CD14-positive monocyte (primary cell): ENCODE data around the gene CDC37. TPM values are rescaled to one million over a fixed set of nuclear protein-coding genes. Genes with fewer than 3 reads are reported as not detected.

ENCODE experiments used
- DNase-seq, 3 donors: peaks; one replicate each; pipeline ENCODE4 v3.0.0-alpha.2; 2011 to 2022
- H2AFZ ChIP-seq: 2 replicates; pipeline ENCODE4 v1.6.0; 2012; ENCODE audit warnings: mild to moderate bottlenecking, low read depth, low read length, inconsistent platforms; ENCODE audit not compliant: insufficient read depth, poor library complexity, severe bottlenecking
- H3K27ac ChIP-seq, 2 donors: 1 replicate in 1 of 2; 2 replicates in 1 of 2; pipeline ENCODE4 v1.5.1; 2012 to 2013; ENCODE audit warnings: low read length in 2 of 2, control low read depth in 1 of 2, inconsistent platforms in 1 of 2, low read depth in 1 of 2, mild to moderate bottlenecking in 1 of 2
- H3K27me3 ChIP-seq, 2 donors: one replicate each; pipeline versions ENCODE4 v1.6.0 to v1.6.1; 2011 to 2013; ENCODE audit warnings: low read length in 2 of 2; ENCODE audit not compliant: control insufficient read depth in 2 of 2, insufficient read depth in 2 of 2
- H3K36me3 ChIP-seq, 2 donors: replicated peaks in 1 of 2; 1 replicate in 1 of 2; 2 replicates in 1 of 2; pipeline versions ENCODE4 v1.5.1 to v1.6.1; 2012 to 2013; ENCODE audit warnings: low read length in 2 of 2, control low read depth in 1 of 2, inconsistent platforms in 1 of 2, mild to moderate bottlenecking in 1 of 2; ENCODE audit not compliant: insufficient read depth in 2 of 2, control insufficient read depth in 1 of 2
- H3K4me1 ChIP-seq, 2 donors: 1 replicate in 1 of 2; 2 replicates in 1 of 2; pipeline versions ENCODE4 v1.5.1 to v1.6.1; 2012 to 2013; ENCODE audit warnings: low read length in 2 of 2, control low read depth in 1 of 2, inconsistent platforms in 1 of 2, mild to moderate bottlenecking in 1 of 2, moderate library complexity in 1 of 2; ENCODE audit not compliant: insufficient read depth in 2 of 2, control insufficient read depth in 1 of 2
- H3K4me2 ChIP-seq: replicated peaks from 2 replicates; pipeline ENCODE3; 2012; ENCODE audit warnings: low read length, moderate library complexity, mild to moderate bottlenecking; ENCODE audit not compliant: poor library complexity, severe bottlenecking; ENCODE audit errors: extremely low read depth
- H3K4me3 ChIP-seq, 3 experiments: fragments of 200-600 bp in 1 of 3; sonication (generic) in 1 of 3; replicated peaks in 1 of 3; 1 replicate in 2 of 3; 2 replicates in 1 of 3; pipeline ENCODE4 v1.5.1; 2011 to 2013; ENCODE audit warnings: low read length in 3 of 3, mild to moderate bottlenecking in 3 of 3, control low read depth in 2 of 3, low read depth in 2 of 3, inconsistent platforms in 1 of 3, moderate library complexity in 1 of 3
- H3K79me2 ChIP-seq: 2 replicates; pipeline ENCODE4 v1.6.0; 2012; ENCODE audit warnings: mild to moderate bottlenecking, control low read depth, inconsistent platforms, low read length, moderate library complexity; ENCODE audit not compliant: insufficient read depth
- H3K9ac ChIP-seq: 2 replicates; pipeline ENCODE4 v1.6.0; 2017; ENCODE audit warnings: low read length, mild to moderate bottlenecking; ENCODE audit not compliant: insufficient read depth, poor library complexity, severe bottlenecking
- H3K9me3 ChIP-seq, 2 donors: replicated peaks in 1 of 2; 1 replicate in 1 of 2; 2 replicates in 1 of 2; pipeline versions ENCODE4 v1.5.1 to v1.6.1; 2012 to 2013; ENCODE audit warnings: low read length in 2 of 2, control low read depth in 1 of 2; ENCODE audit not compliant: control insufficient read depth in 1 of 2, insufficient read depth in 1 of 2
- H4K20me1 ChIP-seq: 2 replicates; pipeline ENCODE4 v1.6.0; 2012; ENCODE audit warnings: mild to moderate bottlenecking, low read length, control low read depth, moderate library complexity; ENCODE audit not compliant: insufficient read depth
- H3K27ac Mint-ChIP-seq, 7 donors: one replicate each; pipeline ENCODE4 v1.8.0; 2020; ENCODE audit warnings: mild to moderate bottlenecking in 7 of 7, mixed read lengths in 7 of 7, moderate library complexity in 6 of 7, inconsistent platforms in 2 of 7
- H3K27me3 Mint-ChIP-seq, 3 donors: one replicate each; pipeline ENCODE4 v1.8.0; 2021 to 2022; ENCODE audit warnings: low read depth in 3 of 3, mild to moderate bottlenecking in 3 of 3, mixed read lengths in 3 of 3, moderate library complexity in 3 of 3, inconsistent platforms in 1 of 3
- H3K36me3 Mint-ChIP-seq, 2 donors: one replicate each; pipeline ENCODE4 v1.8.0; 2020; ENCODE audit warnings: mixed read lengths in 2 of 2, inconsistent platforms in 1 of 2, mild to moderate bottlenecking in 1 of 2
- H3K4me1 Mint-ChIP-seq: one replicate; pipeline ENCODE4 v1.8.0; 2020; ENCODE audit warnings: mild to moderate bottlenecking, mixed read lengths
- H3K4me3 Mint-ChIP-seq, 2 donors: one replicate each; pipeline ENCODE4 v1.8.0; 2020; ENCODE audit warnings: mild to moderate bottlenecking in 2 of 2, mixed read lengths in 2 of 2, moderate library complexity in 1 of 2
- H3K9me3 Mint-ChIP-seq, 7 donors: one replicate each; pipeline ENCODE4 v1.8.0; 2020 to 2022; ENCODE audit warnings: mixed read lengths in 7 of 7, mild to moderate bottlenecking in 6 of 7, moderate library complexity in 6 of 7, inconsistent platforms in 2 of 7
- WGBS: methylation state at CpG from one replicate; pipeline ENCODE4 v1.1.5; 2013; ENCODE audit warnings: missing lambda C conversion rate; ENCODE audit not compliant: insufficient coverage; 5-methylcytosine and 5-hydroxymethylcytosine counted together
- intact Hi-C, 2 donors: fragments of 100-400 bp; cut with micrococcal nuclease; formaldehyde crosslinking; loops; one replicate each; pipeline versions ENCODE4 v1.15.0 to v1.15.1; 2023
- polyA minus RNA-seq: library from RNA; depleted of rRNA, polyadenylated mRNA; stranded (reverse); fragments of >200 nt; gene quantifications from 2 replicates; pipeline ENCODE4 v1.2.3, GENCODE V29; 2012
- polyA plus RNA-seq, 3 donors: library from polyadenylated mRNA; depleted of rRNA in 1 of 3; unstranded in 2 of 3; stranded (reverse) in 1 of 3; fragments of 300-500 nt in 2 of 3; fragments of >200 nt in 1 of 3; fragmentation: Illumina TruSeq in 2 of 3; gene quantifications; 1 replicate in 2 of 3; 2 replicates in 1 of 3; pipeline ENCODE4 v1.2.3, GENCODE V29; 2012 to 2021
- total RNA-seq, 12 experiments: library from RNA in 1 of 12; stranded (reverse) in 1 of 12; fragments of 120-200 nt in 1 of 12; gene quantifications; one replicate each; pipeline ENCODE4 v1.2.4 and lab custom pipeline; 2013 to 2026; ENCODE audit warnings: mixed read lengths in 6 of 12, inconsistent platforms in 1 of 12
- TF ChIP-seq, protein P1 (sequence below): fragments of 200-600 bp; IDR thresholded peaks from one replicate; pipeline ENCODE4 v1.8.0; 2022; ENCODE audit warnings: antibody characterized with exemption, mild to moderate bottlenecking

CDC37 gene
- total RNA-seq (2013), result 205 TPM
- polyA plus RNA-seq, result 100 to 1,000 TPM in 1 of 3 donors, 10 to 100 TPM in 2; 49.3 to 575 (median 54.9) TPM
- polyA minus RNA-seq, result 166 and 221 TPM in 2 replicates
- total RNA-seq (lab: John Stamatoyannopoulos, UW), result 55.7 to 138 (median 107) reads per million in 11 experiments

DNA sequence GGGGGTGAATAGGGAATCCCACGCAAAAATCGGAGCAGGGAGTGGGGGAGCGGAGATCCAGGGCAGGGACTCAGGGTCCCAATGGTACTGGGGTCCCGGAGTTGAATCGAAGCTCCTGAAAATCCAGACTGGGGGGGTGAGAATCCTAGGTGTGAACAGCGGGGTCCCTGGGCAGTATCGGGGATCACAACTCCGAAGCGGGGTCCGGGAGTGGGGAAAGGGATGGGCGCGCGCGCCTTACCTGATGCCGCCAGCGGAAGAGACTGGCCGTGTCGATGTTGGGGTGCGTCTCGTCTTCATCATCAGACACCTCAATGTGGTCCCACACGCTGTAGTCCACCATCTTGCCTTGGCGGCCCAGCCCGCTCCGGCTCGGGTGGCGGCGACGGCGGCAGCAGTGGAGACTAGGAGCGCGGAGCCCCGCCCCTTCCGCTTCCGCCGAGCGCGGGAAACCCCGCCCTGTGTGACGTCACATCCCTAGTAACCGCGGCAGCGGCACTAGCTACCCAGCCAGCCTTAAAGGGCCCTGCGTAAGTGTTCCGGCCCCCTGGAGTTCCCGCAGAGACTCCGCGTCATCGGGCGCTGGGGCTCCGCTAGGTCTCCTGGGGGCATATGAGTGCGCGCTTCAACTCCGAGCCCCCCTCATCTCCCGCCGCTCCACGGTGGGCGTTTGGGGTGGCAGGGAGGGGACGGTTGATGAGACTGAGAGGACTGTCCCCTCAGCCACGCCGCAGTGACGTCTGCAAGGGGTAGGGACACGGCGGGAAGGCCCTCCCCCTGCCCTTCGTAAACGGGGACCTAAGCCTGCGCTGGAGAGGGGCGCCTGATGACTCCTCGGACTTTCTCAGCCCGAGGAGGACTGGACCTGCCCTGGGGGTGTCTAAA lies at the start of gene CDC37:
Gene CDC37 (minus strand): TSS at position 406 of the 885 bp plus-strand sequence. CDS start 63 bp downstream, at position 343.
- peak within 1 kb of the TSS; percentile 80 for H3K9ac ChIP-seq
- H3K9me3 ChIP-seq, result no peaks in the 10 kb centered on the region
- H2AFZ ChIP-seq, result peak within 1 kb of the TSS; percentile 79
- DNase-seq, result peak; percentile 97 to 98 (median 98)
- H3K4me1 ChIP-seq, result peaks cover 74 to 81% of the 10 kb centered on the region in 2 donors
- peaks cover 6 to 15% of the 10 kb centered on the region in 2 donors for H3K36me3 ChIP-seq
- peaks cover 49% of the 10 kb centered on the region for H3K79me2 ChIP-seq
- peaks cover 15 to 23% (median 17%) of the 10 kb centered on the region in 3 donors for H3K27me3 Mint-ChIP-seq
- TF ChIP-seq, protein P1, sequence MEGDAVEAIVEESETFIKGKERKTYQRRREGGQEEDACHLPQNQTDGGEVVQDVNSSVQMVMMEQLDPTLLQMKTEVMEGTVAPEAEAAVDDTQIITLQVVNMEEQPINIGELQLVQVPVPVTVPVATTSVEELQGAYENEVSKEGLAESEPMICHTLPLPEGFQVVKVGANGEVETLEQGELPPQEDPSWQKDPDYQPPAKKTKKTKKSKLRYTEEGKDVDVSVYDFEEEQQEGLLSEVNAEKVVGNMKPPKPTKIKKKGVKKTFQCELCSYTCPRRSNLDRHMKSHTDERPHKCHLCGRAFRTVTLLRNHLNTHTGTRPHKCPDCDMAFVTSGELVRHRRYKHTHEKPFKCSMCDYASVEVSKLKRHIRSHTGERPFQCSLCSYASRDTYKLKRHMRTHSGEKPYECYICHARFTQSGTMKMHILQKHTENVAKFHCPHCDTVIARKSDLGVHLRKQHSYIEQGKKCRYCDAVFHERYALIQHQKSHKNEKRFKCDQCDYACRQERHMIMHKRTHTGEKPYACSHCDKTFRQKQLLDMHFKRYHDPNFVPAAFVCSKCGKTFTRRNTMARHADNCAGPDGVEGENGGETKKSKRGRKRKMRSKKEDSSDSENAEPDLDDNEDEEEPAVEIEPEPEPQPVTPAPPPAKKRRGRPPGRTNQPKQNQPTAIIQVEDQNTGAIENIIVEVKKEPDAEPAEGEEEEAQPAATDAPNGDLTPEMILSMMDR, result no peak
- peaks cover 67% of the 10 kb centered on the region for H3K4me1 Mint-ChIP-seq
- peak within 1 kb of the TSS; percentile 91 to 98 (median 92) for H3K4me3 ChIP-seq
- intact Hi-C loops, result loop anchor here (1.0 to 10.0 kb wide), 4 partner anchors 17 to 161 kb away; partner anchors contain the start of genes PDE4A (in 2 of the 2), CDKN2D (in 1 of the 2) and KRI1 (in 1 of the 2)
- peaks cover 41% of the 10 kb centered on the region for H4K20me1 ChIP-seq
- peak within 1 kb of the TSS; percentile 94 to 95 for H3K4me3 Mint-ChIP-seq
- H3K27ac Mint-ChIP-seq, result peak within 1 kb of the TSS; percentile 92 to 99 (median 97)
- H3K27ac ChIP-seq, result peak within 1 kb of the TSS; percentile 73 to 89
- H3K9me3 Mint-ChIP-seq, result peaks cover 0 to 4% (median 0%) of the 10 kb centered on the region in 7 donors
- H3K36me3 Mint-ChIP-seq, result peaks cover 14 to 19% of the 10 kb centered on the region in 2 donors
- WGBS, result under 1% methylated on average over 61 of the region's 69 CpGs
- peak within 1 kb of the TSS; percentile 96 for H3K4me2 ChIP-seq
- H3K27me3 ChIP-seq, result peaks cover 3 to 15% of the 10 kb centered on the region in 2 donors

DNA sequence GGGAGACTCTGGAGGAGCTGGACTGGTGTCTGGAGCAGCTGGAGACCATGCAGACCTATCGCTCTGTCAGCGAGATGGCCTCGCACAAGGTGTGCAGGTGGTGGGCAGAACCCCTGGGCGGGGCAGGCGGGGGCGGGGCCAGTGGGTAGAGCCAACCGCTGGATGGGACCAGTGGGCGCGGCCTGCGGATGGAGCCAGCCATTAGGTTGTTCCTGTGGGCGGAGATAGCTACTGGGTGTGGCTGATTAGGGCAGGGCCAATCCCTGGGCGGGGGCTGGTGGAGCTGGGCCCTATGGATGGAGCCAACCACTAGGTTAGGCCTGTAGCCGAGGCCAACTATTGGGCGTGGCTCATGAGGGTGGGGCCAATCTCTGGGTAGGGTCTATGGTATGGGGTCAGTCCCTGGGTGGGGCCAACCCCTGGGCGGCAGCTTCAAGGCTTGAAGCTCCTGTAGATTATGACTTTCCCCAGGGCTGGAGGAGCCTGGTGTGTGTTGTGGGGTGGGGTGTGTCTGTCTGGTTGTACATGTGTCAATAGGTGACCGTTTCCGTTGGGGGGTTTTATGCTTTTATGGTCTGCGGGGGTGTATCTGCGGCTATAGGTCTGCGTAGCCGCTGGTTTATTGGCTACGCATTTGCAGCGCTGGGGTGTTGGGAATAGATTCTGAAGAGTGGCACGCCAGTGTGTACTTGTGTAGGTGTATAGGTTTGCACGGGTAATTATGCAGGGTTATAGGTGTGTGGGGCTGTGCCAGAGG lies 47.7 kb upstream of the CDC37 start:
- Histone ChIP-seq H3K9me3 (no peaks in the 10 kb centered on the region), H3K27ac (no peak overlapping the region), H2AFZ (no peak overlapping the region), H3K9ac (no peak overlapping the region), H3K4me2 (no peak overlapping the region), H3K36me3 (peaks cover 11 to 13% of the 10 kb centered on the region in 2 donors), H3K27me3 (peaks cover 0 to 5% of the 10 kb centered on the region in 2 donors), H3K4me1 (peaks cover 0 to 4% of the 10 kb centered on the region in 2 donors), H4K20me1 (peaks cover 21% of the 10 kb centered on the region), H3K4me3 (no peak overlapping the region), H3K79me2 (no peaks in the 10 kb centered on the region)
- H3K4me1 Mint-ChIP-seq, result peaks cover 10% of the 10 kb centered on the region
- no peak for DNase-seq
- H3K27ac Mint-ChIP-seq, result no peak overlapping the region
- WGBS, result 77% methylated on average over 19 of the region's 25 CpGs
- TF ChIP-seq, protein P1, result no peak
- intact Hi-C loops, result no loop called here
- peaks cover 23 to 39% of the 10 kb centered on the region in 2 donors for H3K36me3 Mint-ChIP-seq
- H3K4me3 Mint-ChIP-seq, result no peak overlapping the region
- H3K27me3 Mint-ChIP-seq, result peaks cover 27 to 41% (median 29%) of the 10 kb centered on the region in 3 donors
- H3K9me3 Mint-ChIP-seq, result peaks cover 0 to 3% (median 0%) of the 10 kb centered on the region in 7 donors
